ENCODE data around the gene GABRA5. TPM values are rescaled to one million over a fixed set of nuclear protein-coding genes. Genes with fewer than 3 reads are reported as not detected.

The GABRA5 gene
- polyA plus RNA-seq, 3 donors: not detected

GRCh38 chr15:26899658-26900057, 32.8 kb downstream of the GABRA5 start:
- Mint-ChIP-seq H3K9me3 (peaks cover 0 to 7% (median 2%) of the 10 kb centered on the region in 7 donors), H3K27me3 (ENCODE audit: low read depth in 3 of 3) (peaks cover 0 to 1% (median 0%) of the 10 kb centered on the region in 3 donors), H3K4me1 (no peaks in the 10 kb centered on the region), H3K27ac (no peak overlapping the region), H3K4me3 (no peak overlapping the region), H3K36me3 (no peaks in the 10 kb centered on the region)
- Histone ChIP-seq H3K36me3 (replicated peaks in 1 of 2; ENCODE audit: control insufficient read depth in 1 of 2, insufficient read depth in 2 of 2, low read length in 2 of 2) (no peaks in the 10 kb centered on the region), H4K20me1 (ENCODE audit: insufficient read depth, low read length) (no peaks in the 10 kb centered on the region), H3K4me1 (ENCODE audit: control insufficient read depth in 1 of 2, insufficient read depth in 2 of 2, low read length in 2 of 2) (no peaks in the 10 kb centered on the region), H2AFZ (ENCODE audit: insufficient read depth, low read depth, low read length, poor library complexity, severe bottlenecking) (no peak overlapping the region), H3K27ac (ENCODE audit: low read depth in 1 of 2, low read length in 2 of 2) (no peak overlapping the region), H3K4me2 (replicated peaks; ENCODE audit: extremely low read depth, low read length, poor library complexity, severe bottlenecking) (no peak overlapping the region), H3K9me3 (replicated peaks in 1 of 2; ENCODE audit: control insufficient read depth in 1 of 2, insufficient read depth in 1 of 2, low read length in 2 of 2) (peaks cover 4% of the 10 kb centered on the region in 2 donors), H3K4me3 (replicated peaks in 1 of 3; ENCODE audit: low read depth in 2 of 3, low read length in 3 of 3) (no peak overlapping the region), H3K79me2 (ENCODE audit: insufficient read depth, low read length) (no peaks in the 10 kb centered on the region), H3K9ac (ENCODE audit: insufficient read depth, low read length, poor library complexity, severe bottlenecking) (no peak overlapping the region), H3K27me3 (ENCODE audit: control insufficient read depth in 2 of 2, insufficient read depth in 2 of 2, low read length in 2 of 2) (no peaks in the 10 kb centered on the region)
- intact Hi-C loops (cut with micrococcal nuclease): no loop called here
- no CpG with 5 or more reads among the region's 3 CpGs for WGBS (ENCODE audit: insufficient coverage)
- no peak for TF ChIP-seq CTCF (IDR thresholded peaks at IDR 0.05)
- no peak for DNase-seq

DNA sequence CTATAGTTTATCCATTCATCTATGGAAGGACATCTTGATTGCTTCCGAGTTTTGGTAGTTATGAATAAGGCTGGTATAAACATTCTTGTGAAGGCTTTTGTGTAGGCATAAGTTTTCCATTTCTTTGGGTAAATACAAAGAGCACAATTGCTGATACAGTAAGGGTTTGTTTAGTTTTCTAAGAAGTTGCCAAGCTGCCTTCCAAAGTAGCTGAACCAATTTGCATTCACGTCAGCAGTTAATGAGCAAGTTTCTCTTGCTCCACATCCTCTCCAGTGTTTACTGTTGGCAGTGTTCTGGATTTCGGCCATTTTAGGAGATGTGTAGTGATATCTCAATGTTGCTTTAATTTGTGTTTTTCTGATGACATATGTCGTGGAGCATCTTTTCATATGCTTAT, 34.2 kb downstream of the GABRA5 start:
- intact Hi-C loops (cut with micrococcal nuclease): no loop called here

More for the DNA sequence above, 34.2 kb downstream of the GABRA5 start:
- WGBS (ENCODE audit: insufficient coverage): no CpG with 5 or more reads among the region's 4 CpGs
- H3K4me1 ChIP-seq (ENCODE audit: control insufficient read depth in 1 of 2, insufficient read depth in 2 of 2, low read length in 2 of 2): no peaks in the 10 kb centered on the region
- no peaks in the 10 kb centered on the region for H3K4me1 Mint-ChIP-seq
- no peak overlapping the region for H3K9ac ChIP-seq (ENCODE audit: insufficient read depth, low read length, poor library complexity, severe bottlenecking)
- no peak overlapping the region for H3K4me3 ChIP-seq (replicated peaks in 1 of 3; ENCODE audit: low read depth in 2 of 3, low read length in 3 of 3)
- H3K79me2 ChIP-seq (ENCODE audit: insufficient read depth, low read length): no peaks in the 10 kb centered on the region
- no peaks in the 10 kb centered on the region for H3K36me3 ChIP-seq (replicated peaks in 1 of 2; ENCODE audit: control insufficient read depth in 1 of 2, insufficient read depth in 2 of 2, low read length in 2 of 2)
- DNase-seq: no peak
- no peak overlapping the region for H3K4me2 ChIP-seq (replicated peaks; ENCODE audit: extremely low read depth, low read length, poor library complexity, severe bottlenecking)
- H2AFZ ChIP-seq (ENCODE audit: insufficient read depth, low read depth, low read length, poor library complexity, severe bottlenecking): no peak overlapping the region
- TF ChIP-seq CTCF (IDR thresholded peaks at IDR 0.05): no peak
- H3K9me3 Mint-ChIP-seq: peaks cover 1 to 11% (median 2%) of the 10 kb centered on the region in 7 donors
- no peak overlapping the region for H3K27ac Mint-ChIP-seq
- H3K36me3 Mint-ChIP-seq: no peaks in the 10 kb centered on the region
- H3K27ac ChIP-seq (ENCODE audit: low read depth in 1 of 2, low read length in 2 of 2): no peak overlapping the region
- H3K9me3 ChIP-seq (replicated peaks in 1 of 2; ENCODE audit: control insufficient read depth in 1 of 2, insufficient read depth in 1 of 2, low read length in 2 of 2): peaks cover 4% of the 10 kb centered on the region in 2 donors
- no peaks in the 10 kb centered on the region for H3K27me3 ChIP-seq (ENCODE audit: control insufficient read depth in 2 of 2, insufficient read depth in 2 of 2, low read length in 2 of 2)
- no peak overlapping the region for H3K4me3 Mint-ChIP-seq
- H4K20me1 ChIP-seq (ENCODE audit: insufficient read depth, low read length): no peaks in the 10 kb centered on the region
- H3K27me3 Mint-ChIP-seq (ENCODE audit: low read depth in 3 of 3): peaks cover 0 to 1% (median 0%) of the 10 kb centered on the region in 3 donors
